Spleen (tissue), 11 donors: ENCODE data around the gene CSK. TPM values are rescaled to one million over a fixed set of nuclear protein-coding genes. Genes with fewer than 3 reads are reported as not detected.

Experiments used
- DNase-seq: peaks from one replicate; pipeline ENCODE4 v3.0.0-alpha.2; 2020
- H3K27ac ChIP-seq, 8 donors: fragments of 200-600 bp; sonication (generic) in 7 of 8; 1 replicate in 4 of 8; 2 replicates in 4 of 8; pipeline versions ENCODE4 v1.5.0 to v1.8.0; 2016 to 2021; ENCODE audit warnings: inconsistent platforms in 4 of 8, mild to moderate bottlenecking in 4 of 8, moderate library complexity in 1 of 8
- H3K27me3 ChIP-seq, 7 donors: fragments of 200-600 bp; sonication (generic) in 6 of 7; replicated peaks in 1 of 7; 1 replicate in 4 of 7; 2 replicates in 3 of 7; pipeline versions ENCODE4 v1.5.0 to v1.8.0; 2016 to 2021; ENCODE audit warnings: inconsistent platforms in 3 of 7, mild to moderate bottlenecking in 1 of 7
- H3K36me3 ChIP-seq, 6 donors: fragments of 200-600 bp; sonication (generic) in 5 of 6; 1 replicate in 4 of 6; 2 replicates in 2 of 6; pipeline versions ENCODE4 v1.5.0 to v1.8.0; 2016 to 2021; ENCODE audit warnings: inconsistent platforms in 2 of 6
- H3K4me1 ChIP-seq, 6 donors: fragments of 200-600 bp; sonication (generic) in 5 of 6; 1 replicate in 3 of 6; 2 replicates in 3 of 6; pipeline versions ENCODE4 v1.5.0 to v1.8.0; 2016 to 2021; ENCODE audit warnings: inconsistent platforms in 3 of 6
- H3K4me3 ChIP-seq, 8 donors: fragments of 200-600 bp; sonication (generic) in 7 of 8; 1 replicate in 4 of 8; 2 replicates in 4 of 8; pipeline versions ENCODE4 v1.5.0 to v1.8.0; 2016 to 2021; ENCODE audit warnings: inconsistent platforms in 4 of 8, mild to moderate bottlenecking in 4 of 8, moderate library complexity in 2 of 8
- H3K9me3 ChIP-seq, 8 donors: fragments of 200-600 bp; sonication (generic) in 7 of 8; 1 replicate in 4 of 8; 2 replicates in 4 of 8; pipeline versions ENCODE4 v1.5.0 to v1.8.0; 2016 to 2021; ENCODE audit warnings: inconsistent platforms in 4 of 8
- POLR2A ChIP-seq, 3 donors: fragments of 450-650 bp; IDR thresholded peaks; one replicate each; pipeline ENCODE4 v1.5.1; 2017; ENCODE audit warnings: antibody characterized with exemption in 3 of 3, mild to moderate bottlenecking in 1 of 3
- POLR2AphosphoS5 ChIP-seq, 3 donors: sonication (generic); formaldehyde crosslinking; IDR thresholded peaks; one replicate each; pipeline ENCODE4 v1.5.1; 2017; ENCODE audit warnings: antibody characterized with exemption in 3 of 3
- WGBS, 5 donors: extraction: QIAGEN DNeasy Blood & Tissue Kit in 3 of 5; methylation state at CpG; one replicate each; pipeline versions ENCODE4 v1.1.5 to v1.1.7; 2013 to 2018; 5-methylcytosine and 5-hydroxymethylcytosine counted together
- intact Hi-C: fragments of 100-400 bp; cut with DNase I; formaldehyde crosslinking; loops from one replicate; pipeline ENCODE4 v1.15.0; 2023; ENCODE audit warnings: low total_unique reads
- polyA plus RNA-seq, 3 donors: library from polyadenylated mRNA; stranded (reverse); fragments of 200-250 nt; gene quantifications; one replicate each; pipeline ENCODE4 v1.2.1, GENCODE V29; 2013
- total RNA-seq, 7 donors: library from RNA; depleted of rRNA in 3 of 7; stranded (reverse); fragments of >200 nt in 3 of 7; fragmentation: NEBNext Ultra II Directional in 4 of 7; extraction: Animal tissue kit (Norgen Biotek cat#: 25700) in 4 of 7; gene quantifications; one replicate each; pipeline versions ENCODE4 v1.1.0 to v1.2.1, GENCODE V29; 2016 to 2021
- TF ChIP-seq, protein P1 (sequence below), 11 experiments: fragments of 200-600 bp in 7 of 11; fragments of 450-650 bp in 4 of 11; sonication (generic) in 4 of 11; IDR thresholded peaks in 8 of 11; conservative IDR thresholded peaks in 3 of 11; 1 replicate in 7 of 11; 2 replicates in 4 of 11; pipeline versions ENCODE4 v1.4.0 to v1.8.0; 2016 to 2021; ENCODE audit warnings: antibody characterized with exemption in 11 of 11, inconsistent platforms in 4 of 11, mild to moderate bottlenecking in 1 of 11
- donor health status: healthy with polysubstance abuse.
- donor health status: DM: no; HTN: no; CAD: no; lungs with moderate emphysema.
- donor health status: DM: no; HTN: no; CAD: no.
- donor health status: Bipolar disorder and iron deficiency.
- donor health status: healthy.
- donor health status: DM: no; HTN: no; CAD: no.
- donor health status: DM: yes; HTN: yes; CAD: no.

Gene CSK
- total and polyA plus RNA-seq, 10 donors = 121 to 281 (median 192) TPM

GRCh38 chr15:74763416-74763815 lies 18.5 kb upstream of the CSK start:
- 89 to 97% (median 92%) methylated on average over 2 to 15 of the region's 15 CpGs for WGBS, 5 donors
- Histone ChIP-seq H3K36me3 (no peaks in the 10 kb centered on the region), H3K4me1 (peaks cover 0 to 2% (median under 1%) of the 10 kb centered on the region in 6 donors), H3K9me3 (no peaks in the 10 kb centered on the region), H3K27me3 (peaks cover 0 to 27% (median 0%) of the 10 kb centered on the region in 7 donors), H3K27ac (no peak overlapping the region), H3K4me3 (no peak overlapping the region)
- intact Hi-C loops = no loop called here
- DNase-seq = no peak
- TF ChIP-seq, protein P1, sequence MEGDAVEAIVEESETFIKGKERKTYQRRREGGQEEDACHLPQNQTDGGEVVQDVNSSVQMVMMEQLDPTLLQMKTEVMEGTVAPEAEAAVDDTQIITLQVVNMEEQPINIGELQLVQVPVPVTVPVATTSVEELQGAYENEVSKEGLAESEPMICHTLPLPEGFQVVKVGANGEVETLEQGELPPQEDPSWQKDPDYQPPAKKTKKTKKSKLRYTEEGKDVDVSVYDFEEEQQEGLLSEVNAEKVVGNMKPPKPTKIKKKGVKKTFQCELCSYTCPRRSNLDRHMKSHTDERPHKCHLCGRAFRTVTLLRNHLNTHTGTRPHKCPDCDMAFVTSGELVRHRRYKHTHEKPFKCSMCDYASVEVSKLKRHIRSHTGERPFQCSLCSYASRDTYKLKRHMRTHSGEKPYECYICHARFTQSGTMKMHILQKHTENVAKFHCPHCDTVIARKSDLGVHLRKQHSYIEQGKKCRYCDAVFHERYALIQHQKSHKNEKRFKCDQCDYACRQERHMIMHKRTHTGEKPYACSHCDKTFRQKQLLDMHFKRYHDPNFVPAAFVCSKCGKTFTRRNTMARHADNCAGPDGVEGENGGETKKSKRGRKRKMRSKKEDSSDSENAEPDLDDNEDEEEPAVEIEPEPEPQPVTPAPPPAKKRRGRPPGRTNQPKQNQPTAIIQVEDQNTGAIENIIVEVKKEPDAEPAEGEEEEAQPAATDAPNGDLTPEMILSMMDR (IDR thresholded peaks at IDR 0.05 in 8 of 11, conservative IDR thresholded peaks at IDR 0.05 in 3 of 11) = no peak
- TF ChIP-seq POLR2AphosphoS5 (IDR thresholded peaks at IDR 0.05) (no peak), POLR2A (IDR thresholded peaks at IDR 0.05) (no peak)

DNA sequence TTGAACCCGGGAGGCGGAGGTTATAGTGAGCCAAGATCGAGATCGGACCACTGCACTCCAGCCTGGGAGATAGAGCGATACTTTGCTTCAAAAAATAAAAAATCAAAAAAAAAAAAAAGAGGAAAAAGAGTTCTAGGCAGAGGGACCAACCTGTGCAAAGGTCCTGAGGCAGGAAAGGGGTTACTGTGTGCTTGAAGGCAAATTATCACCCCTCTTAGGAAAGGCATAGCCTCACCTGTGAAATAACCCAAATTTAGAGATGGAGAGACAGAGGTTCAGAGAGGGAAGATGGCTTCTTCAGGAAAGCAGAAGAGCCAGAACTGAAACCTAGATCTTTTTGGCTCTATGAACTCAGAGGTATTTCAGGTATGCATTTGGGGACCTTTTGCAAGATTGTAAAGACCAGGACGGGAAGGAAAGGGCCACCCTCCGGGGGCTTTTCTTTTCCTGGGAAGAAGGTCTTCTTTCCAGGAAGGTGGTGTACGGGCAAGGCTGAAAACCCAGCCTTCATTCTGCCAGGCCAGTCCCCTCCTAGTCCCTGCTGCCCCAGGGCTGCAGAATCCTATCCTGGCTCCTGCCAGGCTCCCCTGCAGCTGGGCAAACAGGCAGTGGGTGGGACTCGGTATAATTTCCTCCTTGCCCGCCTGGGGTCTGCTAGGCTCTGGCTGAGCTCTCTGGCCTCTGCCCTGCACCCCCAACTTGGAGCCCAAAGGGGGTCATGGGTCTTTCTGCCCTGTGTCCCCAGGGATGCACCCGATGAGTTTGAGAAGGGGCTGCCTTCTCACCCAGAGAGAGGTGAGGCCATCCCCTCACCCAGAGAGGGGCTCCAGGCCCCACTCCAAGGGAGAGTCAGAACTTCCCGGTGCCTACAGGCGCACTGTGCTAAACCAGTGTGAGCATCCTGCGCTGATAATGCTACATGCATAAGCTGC lies 14.4 kb upstream of the CSK start:
- H3K4me1 ChIP-seq = peaks cover 7 to 31% (median 23%) of the 10 kb centered on the region in 6 donors
- TF ChIP-seq POLR2AphosphoS5 (IDR thresholded peaks at IDR 0.05) (no peak), POLR2A (IDR thresholded peaks at IDR 0.05) (no peak)
- TF ChIP-seq, protein P1 (IDR thresholded peaks at IDR 0.05 in 8 of 11, conservative IDR thresholded peaks at IDR 0.05 in 3 of 11) = no peak
- H3K36me3 ChIP-seq = no peaks in the 10 kb centered on the region
- intact Hi-C loops = loop anchor here (2.0 to 5.0 kb wide), 3 partner anchors 35 to 395 kb away; no protein-coding TSS in a partner anchor
- no peak overlapping the region for H3K27ac ChIP-seq
- no peak for DNase-seq
- H3K4me3 ChIP-seq = no peak overlapping the region
- H3K9me3 ChIP-seq = no peaks in the 10 kb centered on the region
- 81 to 91% (median 88%) methylated on average over 10 to 14 of the region's 14 CpGs for WGBS, 5 donors
- H3K27me3 ChIP-seq = peaks cover 0 to 23% (median 0%) of the 10 kb centered on the region in 7 donors

- H3K4me3 ChIP-seq = no peak overlapping the region
- no peaks in the 10 kb centered on the region for H3K36me3 ChIP-seq
- no peak overlapping the region for H3K27ac ChIP-seq
- WGBS, 5 donors = 35 to 43% (median 36%) methylated on average over 14 to 15 of the region's 15 CpGs
- peaks cover 10 to 39% (median 29%) of the 10 kb centered on the region in 6 donors for H3K4me1 ChIP-seq
- intact Hi-C loops = loop anchor here (2.0 to 5.0 kb wide), 3 partner anchors 34 to 396 kb away; no protein-coding TSS in a partner anchor
- H3K9me3 ChIP-seq = no peaks in the 10 kb centered on the region
- TF ChIP-seq POLR2A (IDR thresholded peaks at IDR 0.05) = no peak
- TF ChIP-seq, protein P1 (IDR thresholded peaks at IDR 0.05 in 8 of 11, conservative IDR thresholded peaks at IDR 0.05 in 3 of 11) = no peak
- no peak for TF ChIP-seq POLR2AphosphoS5 (IDR thresholded peaks at IDR 0.05)
- peaks cover 0 to 15% (median 0%) of the 10 kb centered on the region in 7 donors for H3K27me3 ChIP-seq
- DNase-seq = no peak
Measured at GRCh38 chr15:74768099-74768770, 13.6 kb upstream of the CSK start.
